GM12892 (cell line): ENCODE data around the gene TUBA1B.

Experiments
- POLR2A ChIP-seq: IDR thresholded peaks from 2 replicates; pipeline ENCODE4 v1.6.1; 2011; ENCODE audit warnings: low read depth, low read length, control low read depth
- POLR2AphosphoS5 ChIP-seq: IDR thresholded peaks from 2 replicates; pipeline ENCODE4 v1.6.1; 2011; ENCODE audit warnings: low read depth, low read length, control low read depth
- TAF1 ChIP-seq: IDR thresholded peaks from 2 replicates; pipeline ENCODE4 v1.6.1; 2011; ENCODE audit warnings: low read depth, mild to moderate bottlenecking, control low read depth, low read length, borderline replicate concordance

DNA sequence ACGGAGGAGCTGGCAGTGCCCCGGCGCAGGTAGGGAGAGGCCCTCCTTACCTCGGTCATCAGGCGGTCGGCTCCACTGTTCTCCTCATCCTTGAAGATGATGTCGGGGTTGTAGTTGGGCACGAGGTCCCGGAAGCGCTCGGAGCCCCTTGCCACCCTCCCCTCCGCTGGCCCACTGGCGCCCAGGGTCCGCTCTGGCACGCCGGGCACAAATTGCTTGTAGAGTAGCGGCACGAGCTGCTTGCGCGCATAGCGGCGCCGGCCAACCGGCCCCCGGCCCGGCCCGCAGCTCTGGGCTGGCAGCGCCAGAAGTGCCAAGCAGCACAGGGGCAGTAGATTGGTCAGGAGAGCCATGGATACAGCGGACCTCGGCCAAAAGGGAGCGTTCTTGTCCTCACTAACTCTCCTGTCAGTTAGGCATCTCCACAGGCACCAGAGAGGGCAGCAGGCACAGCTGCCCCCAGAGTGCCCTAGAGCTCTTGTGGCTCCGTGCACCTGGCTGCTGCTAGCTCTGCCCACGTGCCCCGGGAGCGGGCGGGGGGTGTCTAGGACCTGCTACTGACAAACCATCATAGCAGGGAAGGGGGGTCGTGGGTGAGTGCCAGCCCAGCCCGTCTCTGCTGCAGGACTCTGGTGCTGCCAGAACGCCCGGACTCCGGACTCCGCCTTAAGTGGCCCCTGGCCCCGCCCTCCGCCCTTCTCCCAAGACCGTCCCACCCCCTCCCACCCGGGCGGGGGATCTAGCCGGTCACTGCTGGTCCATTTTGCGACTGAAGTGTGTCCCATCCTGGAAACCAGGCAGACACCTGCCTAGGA is 36.8 kb downstream of the TUBA1B start, which contains the start of gene DHH:
- no peak for TF ChIP-seq POLR2A
- TF ChIP-seq POLR2AphosphoS5: no peak
- TF ChIP-seq TAF1: no peak
